ENCODE measurements around the gene MAB21L2.

The MAB21L2 gene

GRCh38 chr4:150573534-150573933 lies 8.4 kb upstream of the MAB21L2 start:
- intact Hi-C loops (cut with DNase I), result no loop called here
- no peak for DNase-seq

- no peak for DNase-seq
- intact Hi-C loops (cut with DNase I), result no loop called here
Observed at GRCh38 chr4:150574678-150575077, 7.3 kb upstream of the MAB21L2 start.

GRCh38 chr4:150577796-150578195 lies 4.2 kb upstream of the MAB21L2 start:
- DNase-seq, result no peak
- intact Hi-C loops (cut with DNase I), result no loop called here

GRCh38 chr4:150578745-150579501 lies 3.0 kb upstream of the MAB21L2 start:
- no peak for DNase-seq
- intact Hi-C loops (cut with DNase I), result no loop called here

- intact Hi-C loops (cut with DNase I), result no loop called here
- DNase-seq, result peak in 3 of 10 donors; percentile 60 to 86 (median 68)
Observed at GRCh38 chr4:150579551-150580234, 2.3 kb upstream of the MAB21L2 start.

GRCh38 chr4:150580306-150580705 lies 1.6 kb upstream of the MAB21L2 start:
- intact Hi-C loops (cut with DNase I), result no loop called here

GRCh38 chr4:150581056-150581605 lies 820 bp upstream of the MAB21L2 start:
- intact Hi-C loops (cut with DNase I), result no loop called here

More at GRCh38 chr4:150580306-150580705, 1.6 kb upstream of the MAB21L2 start:
- no peak for DNase-seq

GRCh38 chr4:150581641-150582051 lies 305 bp upstream of the MAB21L2 start:
- intact Hi-C loops (cut with DNase I), result no loop called here
- DNase-seq, result no peak

More at GRCh38 chr4:150581056-150581605, 820 bp upstream of the MAB21L2 start:
- DNase-seq, result no peak

- DNase-seq, result peak in 3 of 10 donors; percentile 69 to 83 (median 83)
- intact Hi-C loops (cut with DNase I), result no loop called here
Observed at GRCh38 chr4:150582873-150583286, 929 bp downstream of the MAB21L2 start.

GRCh38 chr4:150583287-150584110 lies 1.5 kb downstream of the MAB21L2 start:
- peak in 9 of 10 donors; percentile 14 to 93 (median 39) for DNase-seq
- intact Hi-C loops (cut with DNase I), result no loop called here

GRCh38 chr4:150584111-150584915 lies 2.4 kb downstream of the MAB21L2 start:
- DNase-seq, result no peak
- intact Hi-C loops (cut with DNase I), result no loop called here

- intact Hi-C loops (cut with DNase I), result no loop called here
Observed at GRCh38 chr4:150585611-150586010, 3.7 kb downstream of the MAB21L2 start.

GRCh38 chr4:150586162-150586810 lies 4.3 kb downstream of the MAB21L2 start:
- DNase-seq, result no peak
- intact Hi-C loops (cut with DNase I), result no loop called here

More at GRCh38 chr4:150585611-150586010, 3.7 kb downstream of the MAB21L2 start:
- no peak for DNase-seq

GRCh38 chr4:150588316-150588715 lies 6.4 kb downstream of the MAB21L2 start:
- DNase-seq, result no peak
- intact Hi-C loops (cut with DNase I), result no loop called here

- intact Hi-C loops (cut with DNase I), result no loop called here
- DNase-seq, result no peak
Observed at GRCh38 chr4:150589157-150589556, 7.2 kb downstream of the MAB21L2 start.

- intact Hi-C loops (cut with DNase I), result no loop called here
- DNase-seq, result no peak
Observed at GRCh38 chr4:150590631-150591030, 8.7 kb downstream of the MAB21L2 start.

- DNase-seq, result no peak
- intact Hi-C loops (cut with DNase I), result no loop called here
Observed at GRCh38 chr4:150591406-150591805, 9.5 kb downstream of the MAB21L2 start.

GRCh38 chr4:150591904-150592303 lies 10.0 kb downstream of the MAB21L2 start:
- no peak for DNase-seq
- intact Hi-C loops (cut with DNase I), result no loop called here

GRCh38 chr4:150593996-150594395 lies 12.0 kb downstream of the MAB21L2 start:
- DNase-seq, result no peak
- intact Hi-C loops (cut with DNase I), result no loop called here

Measured in posterior cingulate gyrus (tissue), 11 donors.